Activated CD4-positive, CD25-positive, alpha-beta regulatory T cell treated with anti-CD3 and anti-CD28 coated beads, Interleukin-2, amount 50 U/mL, for 24 hours (primary cell): Measurements from ENCODE around the gene NEXMIF.
"Not testable (repeated sequence)": the region's sequence is repeated elsewhere in the genome, so short reads cannot be mapped to it uniquely, and the experiment has no call there.

Source experiments
- ATAC-seq, 2 donors: fragments of 150-1000 bp; cut with Tn5 transposase; one replicate each; pipeline ENCODE4 v1.10.0; 2021; ENCODE audit warnings: mild to moderate bottlenecking in 1 of 2, moderate library complexity in 1 of 2

NEXMIF gene

GRCh38 chrX:74788545-74789086 lies 136.6 kb downstream of the NEXMIF start:
- no peak for ATAC-seq

DNA sequence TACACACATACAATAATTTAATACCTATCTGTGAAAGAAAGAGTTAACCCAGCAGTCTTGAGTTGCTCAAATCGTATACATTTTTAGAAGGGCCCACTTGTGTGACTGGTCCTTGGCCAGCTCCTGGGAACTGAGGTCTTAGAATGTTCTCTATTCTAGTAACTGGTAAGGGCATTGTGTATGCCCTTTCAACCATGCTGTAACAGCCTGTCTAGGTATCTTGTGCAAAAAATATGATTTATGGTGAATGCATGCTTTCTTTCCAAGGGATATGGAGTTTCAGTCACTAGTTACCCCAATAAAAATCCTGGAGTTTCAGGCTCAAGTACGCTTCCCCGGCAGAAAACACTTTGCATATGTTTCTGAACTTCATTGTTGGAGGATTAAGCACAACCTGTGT lies 140.6 kb downstream of the NEXMIF start:
- no peak for ATAC-seq

DNA sequence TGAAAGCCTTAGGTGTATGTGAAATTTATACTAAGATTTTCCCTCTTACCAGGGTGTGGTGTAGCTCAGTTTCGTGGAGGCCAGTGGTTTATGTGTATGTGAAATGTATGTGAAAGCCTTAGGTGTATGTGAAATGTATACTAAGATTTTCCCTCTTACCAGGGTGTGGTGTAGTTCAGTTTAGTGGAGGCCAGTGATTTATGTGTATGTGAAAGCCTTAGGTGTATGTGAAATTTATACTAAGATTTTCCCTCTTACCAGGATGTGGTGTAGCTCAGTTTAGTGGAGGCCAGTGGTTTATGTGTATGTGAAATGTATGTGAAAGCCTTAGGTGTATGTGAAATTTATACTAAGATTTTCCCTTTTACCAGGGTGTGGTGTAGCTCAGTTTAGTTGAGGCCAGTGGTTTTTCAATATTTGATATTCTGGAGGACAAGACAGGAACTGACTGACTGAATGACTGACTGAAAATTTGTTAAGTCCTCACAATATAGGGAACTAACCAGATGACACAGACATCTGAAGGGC lies 143.7 kb downstream of the NEXMIF start:
- no peak for ATAC-seq

DNA sequence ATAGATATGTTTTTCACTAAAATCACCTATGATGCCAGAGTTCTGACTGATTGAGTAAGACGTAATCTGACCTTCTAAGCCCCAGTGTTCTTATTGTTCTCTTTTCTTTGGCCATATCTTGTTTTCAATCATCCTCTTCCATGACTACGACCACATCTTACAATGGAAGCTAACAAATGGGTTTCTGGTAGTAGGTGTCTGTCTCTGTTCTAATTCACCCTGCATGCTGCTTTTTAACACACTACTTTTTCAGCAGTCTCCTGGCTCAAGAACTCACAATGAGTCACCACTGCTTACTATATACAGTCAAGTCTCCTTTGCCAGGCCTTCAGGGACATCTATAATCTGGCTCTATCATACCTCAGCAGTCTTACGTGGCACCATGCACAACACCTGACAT lies 146.1 kb downstream of the NEXMIF start:
- ATAC-seq = no peak

- ATAC-seq = no peak
Observed at GRCh38 chrX:74774988-74775387, 150.3 kb downstream of the NEXMIF start.

DNA sequence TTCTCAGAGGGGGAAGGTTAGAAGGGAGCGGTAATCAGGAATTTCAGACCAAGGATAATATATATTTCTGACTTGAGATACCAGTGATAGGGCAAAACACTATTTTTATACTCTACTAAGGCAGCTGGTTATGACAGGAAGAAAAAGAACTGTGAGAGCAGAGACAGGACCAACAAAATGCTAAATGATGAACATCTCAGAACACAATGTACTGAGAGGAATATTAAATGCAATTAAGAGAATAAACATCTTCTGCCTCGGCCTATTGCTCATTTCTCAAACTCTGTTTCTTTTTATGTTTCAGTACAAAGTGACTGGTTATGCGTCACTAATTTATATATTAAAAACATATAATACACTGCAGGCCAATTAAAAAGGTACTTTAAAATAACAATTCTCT lies 188.8 kb downstream of the NEXMIF start:
- ATAC-seq = no peak

DNA sequence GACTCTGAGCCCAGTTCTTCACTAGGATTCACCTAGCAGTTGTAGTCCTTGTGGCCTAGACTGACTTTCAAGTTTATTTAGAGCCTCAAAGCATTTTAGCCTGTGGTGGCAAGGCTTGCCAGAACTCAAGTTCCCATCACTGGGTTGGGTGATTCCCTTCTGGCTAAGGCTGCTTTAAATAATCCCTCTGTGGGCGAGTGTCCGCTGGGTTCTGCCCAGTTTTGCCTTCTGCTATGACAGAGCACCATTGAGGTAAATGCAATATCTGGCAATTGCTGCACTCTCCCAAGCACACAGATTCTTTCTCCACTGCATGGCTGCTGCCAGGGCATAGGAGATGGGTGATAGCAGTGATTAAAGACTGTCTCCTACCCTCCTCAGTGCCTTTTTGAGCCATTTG lies 220.0 kb downstream of the NEXMIF start:
- no peak for ATAC-seq

DNA sequence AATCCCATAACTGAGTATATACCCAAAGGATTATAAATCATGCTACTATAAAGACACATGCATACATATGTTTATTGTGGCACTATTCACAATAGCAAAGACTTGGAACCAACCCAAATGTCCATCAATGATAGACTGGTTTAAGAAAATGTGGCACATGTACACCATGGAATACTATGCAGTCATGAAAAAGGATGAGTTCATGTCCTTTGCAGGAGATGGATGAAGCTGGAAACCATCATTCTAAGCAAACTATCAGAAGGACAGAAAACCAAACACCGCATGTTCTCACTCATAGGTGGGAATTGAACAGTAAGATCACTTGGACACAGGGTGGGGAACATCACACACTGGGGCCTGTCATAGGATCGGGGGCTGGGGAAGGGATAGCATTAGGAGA lies 223.9 kb downstream of the NEXMIF start:
- ATAC-seq = not testable (repeated sequence)

DNA sequence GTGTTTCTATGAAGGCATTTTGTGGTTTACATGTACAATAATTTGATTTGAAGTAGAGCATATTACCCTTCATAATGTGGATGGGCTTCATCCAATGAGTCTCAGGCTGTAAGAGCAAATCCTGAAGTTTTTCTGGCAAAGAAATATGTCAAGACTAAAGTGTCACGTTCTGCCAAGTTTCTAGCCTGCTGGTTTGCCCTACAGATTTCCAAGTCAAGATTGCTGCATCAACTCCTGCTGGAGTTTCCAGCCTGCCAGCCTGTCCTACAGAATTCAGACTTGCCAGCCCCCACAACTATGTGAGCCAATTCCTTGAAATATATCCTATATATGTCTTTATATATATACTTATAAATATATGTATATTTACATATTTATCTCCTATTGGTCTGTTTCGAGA lies 240.8 kb downstream of the NEXMIF start:
- no peak for ATAC-seq
